Measurements from ENCODE around the gene GSK3B.

- TF ChIP-seq CTCF (IDR thresholded peaks at IDR 0.05) (no peak), EZH2 (IDR thresholded peaks at IDR 0.05) (no peak), EZH2phosphoT487 (IDR thresholded peaks at IDR 0.05) (no peak)
Observed at GRCh38 chr3:119774444-119774843, 319.8 kb downstream of the GSK3B start.

Data from neural progenitor cell (in vitro differentiated cells).